Activated T-helper 2 cell treated with anti-CD3 and anti-CD28 coated beads, Interferon-gamma antibody, Interleukin-2, Interleukin-4, amounts not matched to agents 10 μg/mL and 5 μg/mL and 100 μg/mL, durations not matched to agents 14 hours and 24 hours and 36 hours (primary cell): ENCODE measurements around the gene CWH43. TPM values are rescaled to one million over a fixed set of nuclear protein-coding genes. Genes with fewer than 3 reads are reported as not detected.
"Not testable (repeated sequence)": the region's sequence is repeated elsewhere in the genome, so short reads cannot be mapped to it uniquely, and the experiment has no call there.

Experiments used
- DNase-seq: peaks from one replicate; pipeline ENCODE4 v3.0.0; 2021; ENCODE audit warnings: low spot score
- H3K27ac Mint-ChIP-seq: one replicate; pipeline ENCODE4 v1.8.0; 2021; ENCODE audit warnings: mixed read lengths
- H3K27me3 Mint-ChIP-seq: one replicate; pipeline ENCODE4 v1.8.0; 2021; ENCODE audit warnings: low read depth, mixed read lengths
- H3K36me3 Mint-ChIP-seq: one replicate; pipeline ENCODE4 v1.8.0; 2021; ENCODE audit warnings: low read depth, mixed read lengths
- H3K4me1 Mint-ChIP-seq: one replicate; pipeline ENCODE4 v1.8.0; 2021; ENCODE audit warnings: low read depth, mixed read lengths
- H3K4me3 Mint-ChIP-seq: one replicate; pipeline ENCODE4 v1.8.0; 2021; ENCODE audit warnings: low read depth, mild to moderate bottlenecking, moderate library complexity, mixed read lengths
- H3K9me3 Mint-ChIP-seq: one replicate; pipeline ENCODE4 v1.8.0; 2021; ENCODE audit warnings: mixed read lengths
- intact Hi-C: fragments of 100-400 bp; cut with micrococcal nuclease; formaldehyde crosslinking; loops from one replicate; pipeline ENCODE4 v1.15.1; 2023
- total RNA-seq: library from RNA; stranded (reverse); gene quantifications from 2 replicates; pipeline ENCODE4 v1.2.3, GENCODE V29; 2022

Gene CWH43
- total RNA-seq, 1 donor from 2014 or later = not detected

DNA sequence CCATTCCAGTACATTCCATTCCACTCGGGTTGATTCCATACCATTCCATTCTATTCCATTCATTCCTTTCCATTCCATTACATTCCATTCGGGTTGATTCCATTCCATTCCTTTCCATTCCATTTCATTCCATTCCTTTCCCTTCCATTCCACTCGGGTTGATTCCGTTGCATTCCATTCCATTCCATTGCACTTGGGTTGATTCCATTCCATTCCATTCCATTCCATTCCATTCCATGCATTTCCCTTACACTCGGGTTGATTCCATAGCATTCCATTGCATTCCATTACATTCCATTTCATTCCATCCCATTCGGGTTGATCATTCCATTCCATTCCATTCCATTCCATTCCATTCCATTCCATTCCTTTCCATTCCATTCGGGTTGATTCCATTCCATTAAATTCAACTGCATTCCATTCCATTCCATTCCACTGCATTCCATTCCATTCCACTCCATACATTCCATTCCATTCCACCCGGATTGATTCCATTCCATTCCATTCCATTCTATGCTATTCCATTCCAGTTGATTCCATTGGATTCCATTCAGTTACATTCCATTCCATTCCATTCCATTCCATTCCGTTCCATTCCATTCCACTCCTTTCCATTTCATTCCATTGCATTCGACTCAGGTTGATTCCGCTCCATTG, 119.3 kb downstream of the CWH43 start:
- H3K4me3 Mint-ChIP-seq, H3K4me1 Mint-ChIP-seq, intact Hi-C loops, DNase-seq, H3K27me3 Mint-ChIP-seq, H3K27ac Mint-ChIP-seq: not testable (repeated sequence)
- Mint-ChIP-seq H3K9me3 (peaks cover 83% of the 10 kb centered on the region), H3K36me3 (peaks cover 65% of the 10 kb centered on the region)

DNA sequence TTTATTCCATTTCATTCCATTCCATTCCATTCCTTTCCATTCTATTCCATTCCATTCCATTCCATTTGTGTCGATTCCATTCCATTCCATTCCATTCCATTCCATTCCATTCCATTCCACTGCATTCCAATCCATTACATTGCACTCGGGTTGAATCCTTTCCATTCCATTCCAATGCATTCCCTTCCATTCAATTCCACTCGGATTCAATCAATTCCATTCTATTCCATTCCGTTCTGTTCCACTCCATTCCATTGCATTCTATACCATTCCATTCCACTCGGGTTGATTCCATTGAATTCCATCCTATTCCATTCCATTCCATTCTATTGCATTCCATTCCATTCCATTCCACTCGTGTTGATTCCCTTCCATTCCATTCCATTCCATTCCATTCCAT, 121.2 kb downstream of the CWH43 start:
- DNase-seq, H3K27me3 Mint-ChIP-seq, intact Hi-C loops, H3K4me1 Mint-ChIP-seq, H3K4me3 Mint-ChIP-seq, H3K27ac Mint-ChIP-seq: not testable (repeated sequence)
- H3K36me3 Mint-ChIP-seq = peaks cover 69% of the 10 kb centered on the region
- H3K9me3 Mint-ChIP-seq = peaks cover 91% of the 10 kb centered on the region

DNA sequence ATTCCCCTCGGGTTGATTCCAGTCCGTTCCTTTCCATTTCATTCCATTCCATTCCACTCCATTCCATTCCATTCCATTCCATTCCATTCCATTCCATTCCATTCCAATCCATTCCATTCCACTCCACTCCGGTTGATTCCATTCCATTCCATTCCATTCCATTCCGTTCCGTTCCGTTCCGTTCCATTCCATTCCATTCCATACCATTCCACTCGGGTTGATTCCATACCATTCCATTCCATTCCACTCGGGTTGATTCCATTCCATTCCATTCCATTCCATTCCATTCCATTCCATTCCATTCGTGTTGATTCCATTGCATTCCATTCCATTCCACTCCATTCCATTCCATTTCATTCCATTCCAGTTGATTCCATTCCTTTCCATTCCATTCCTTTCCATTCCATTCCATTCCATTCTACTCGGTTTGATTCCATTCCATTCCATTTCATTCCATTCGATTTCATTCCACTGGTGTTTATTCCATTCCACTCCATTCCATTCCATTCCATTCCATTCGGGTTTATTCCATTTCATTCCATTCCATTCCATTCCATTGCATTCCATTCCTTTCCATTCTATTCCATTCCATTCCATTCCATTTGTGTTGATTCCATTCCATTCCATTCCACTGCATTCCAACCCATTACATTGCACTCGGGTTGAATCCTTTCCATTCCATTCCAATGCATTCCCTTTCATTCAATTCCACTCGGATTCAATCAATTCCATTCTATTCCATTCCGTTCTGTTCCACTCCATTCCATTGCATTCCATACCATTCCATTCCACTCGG, 122.3 kb downstream of the CWH43 start:
- Mint-ChIP-seq H3K9me3 (peaks cover 91% of the 10 kb centered on the region), H3K36me3 (peaks cover 62% of the 10 kb centered on the region)
- H3K27ac Mint-ChIP-seq, DNase-seq, H3K27me3 Mint-ChIP-seq, intact Hi-C loops, H3K4me3 Mint-ChIP-seq, H3K4me1 Mint-ChIP-seq: not testable (repeated sequence)

DNA sequence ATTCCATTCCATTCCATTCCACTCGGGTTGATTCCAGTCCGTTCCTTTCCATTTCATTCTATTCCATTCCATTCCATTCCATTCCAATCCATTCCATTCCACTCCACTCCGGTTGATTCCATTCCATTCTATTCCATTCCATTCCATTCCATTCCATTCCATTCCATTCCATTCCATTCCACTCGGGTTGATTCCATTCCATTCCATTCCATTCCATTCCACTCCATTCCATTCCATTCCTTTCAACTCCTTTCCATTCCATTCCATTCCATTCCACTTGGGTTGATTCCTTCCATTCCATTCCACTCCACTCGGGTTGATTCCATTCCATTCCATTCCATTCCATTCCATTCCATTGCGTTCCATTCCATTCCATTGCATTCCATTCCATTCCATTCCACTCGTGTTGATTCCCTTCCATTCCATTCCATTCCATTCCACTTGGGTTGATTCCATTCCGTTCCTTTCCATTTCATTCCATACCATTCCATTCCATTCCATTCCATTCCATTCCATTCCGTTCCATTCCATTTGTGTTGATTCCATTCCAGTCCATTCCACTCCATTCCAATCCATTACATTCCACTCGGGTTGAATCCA, 123.6 kb downstream of the CWH43 start:
- H3K27ac Mint-ChIP-seq, H3K27me3 Mint-ChIP-seq, DNase-seq, intact Hi-C loops, H3K4me1 Mint-ChIP-seq, H3K4me3 Mint-ChIP-seq: not testable (repeated sequence)
- Mint-ChIP-seq H3K36me3 (peaks cover 52% of the 10 kb centered on the region), H3K9me3 (peaks cover 89% of the 10 kb centered on the region)

DNA sequence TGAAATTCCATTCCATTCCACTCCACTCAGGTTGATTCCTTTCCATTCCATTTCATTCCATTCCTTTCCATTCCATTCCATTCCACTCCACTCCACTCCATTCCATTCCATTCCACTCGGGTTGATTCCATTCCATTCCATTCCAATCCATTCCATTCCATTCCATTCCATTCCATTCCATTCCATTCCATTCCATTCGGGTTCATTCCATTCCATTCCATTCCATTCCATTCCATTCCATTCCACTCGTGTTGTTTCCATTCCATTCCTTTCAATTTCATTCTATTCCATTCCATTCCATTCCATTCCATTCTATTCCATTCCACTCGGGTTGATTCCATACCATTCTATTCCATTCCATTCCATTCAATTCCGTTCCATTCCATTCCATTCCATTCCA, 124.5 kb downstream of the CWH43 start:
- intact Hi-C loops, DNase-seq, H3K4me3 Mint-ChIP-seq, H3K27me3 Mint-ChIP-seq, H3K27ac Mint-ChIP-seq, H3K4me1 Mint-ChIP-seq: not testable (repeated sequence)
- Mint-ChIP-seq H3K36me3 (peaks cover 44% of the 10 kb centered on the region), H3K9me3 (peaks cover 89% of the 10 kb centered on the region)

Other genes starting within 250 kb of the CWH43 start
- 68.2 and 69.6 TPM in 2 replicates for gene FRYL, start 206.0 kb upstream of the CWH43 start, total RNA-seq
- 114 and 116 TPM in 2 replicates for gene OCIAD1, start 155.2 kb upstream of the CWH43 start, total RNA-seq
- gene OCIAD2, start 79.5 kb upstream of the CWH43 start, total RNA-seq = 53.5 and 63.0 TPM in 2 replicates